HEK293 (cell line): Measurements from ENCODE around the gene ZNF442.
A peak's percentile ranks its signal among the peaks of the same experiment; 100 is the strongest.

Experiments used
- CTCF ChIA-PET: fragments of 350-600 bp; formaldehyde crosslinking; extraction: SDS; loops from one replicate; lab custom pipeline; 2021; ENCODE audit warnings: antibody characterized with exemption; lab: Yijun Ruan, JAX
- POLR2A ChIA-PET: fragments of 300-600 bp; formaldehyde crosslinking; extraction: SDS; loops from one replicate; lab custom pipeline; 2020; ENCODE audit warnings: antibody characterized with exemption, inconsistent platforms; lab: Yijun Ruan, JAX
- H3K27ac ChIP-seq: fragments of 200-500 bp; sonication (Bioruptor generic); 2 replicates; pipeline ENCODE4 v1.5.1; 2014; ENCODE audit warnings: low read depth, low read length, control low read depth, inconsistent platforms; ENCODE audit errors: extremely low read depth
- H3K36me3 ChIP-seq, 2 experiments: fragments of 200-500 bp in 1 of 2; sonication (Bioruptor generic) in 1 of 2; 1 replicate in 1 of 2; 2 replicates in 1 of 2; pipeline ENCODE4 v1.5.1; 2014 to 2017; ENCODE audit warnings: inconsistent platforms in 2 of 2, low read length in 2 of 2; ENCODE audit not compliant: control insufficient read depth in 2 of 2, insufficient read depth in 1 of 2
- H3K4me1 ChIP-seq: fragments of 200-500 bp; sonication (Bioruptor generic); 2 replicates; pipeline ENCODE4 v1.5.1; 2014; ENCODE audit warnings: mild to moderate bottlenecking, low read length, inconsistent platforms; ENCODE audit not compliant: control insufficient read depth, insufficient read depth
- H3K4me3 ChIP-seq: 2 replicates; pipeline ENCODE4 v1.5.1; 2011; ENCODE audit warnings: low read depth, mild to moderate bottlenecking, control low read depth, low read length, moderate library complexity
- H3K9me3 ChIP-seq: fragments of 200-500 bp; sonication (Bioruptor generic); 2 replicates; pipeline ENCODE4 v1.5.1; 2014; ENCODE audit warnings: low read depth, low read length, inconsistent platforms; ENCODE audit not compliant: control insufficient read depth, insufficient read depth
- GLI4 ChIP-seq: fragments of 450-650 bp; formaldehyde crosslinking; IDR thresholded peaks from 2 replicates; pipeline ENCODE4 v1.5.1; 2016; ENCODE audit warnings: missing biosample characterization, missing genetic modification characterization
- HOXA7 ChIP-seq: sonication (generic); formaldehyde crosslinking; IDR thresholded peaks from 2 replicates; pipeline ENCODE4 v1.8.1; 2022; ENCODE audit warnings: missing genetic modification reagents, borderline replicate concordance
- IKZF3 ChIP-seq: fragments of 450-650 bp; IDR thresholded peaks from 2 replicates; pipeline ENCODE4 v1.5.0; 2018; ENCODE audit warnings: missing biosample characterization, mild to moderate bottlenecking, missing genetic modification characterization, moderate library complexity
- ZBTB10 ChIP-seq: fragments of 450-650 bp; formaldehyde crosslinking; IDR thresholded peaks from 2 replicates; pipeline ENCODE4 v1.5.1; 2016; ENCODE audit warnings: missing biosample characterization, missing genetic modification characterization
- ZNF146 ChIP-seq: fragments of 450-650 bp; formaldehyde crosslinking; IDR thresholded peaks from 2 replicates; pipeline ENCODE4 v1.5.1; 2016; ENCODE audit warnings: missing biosample characterization, missing genetic modification characterization
- ZNF174 ChIP-seq: fragments of 450-650 bp; formaldehyde crosslinking; IDR thresholded peaks from 2 replicates; pipeline ENCODE4 v1.5.0; 2017; ENCODE audit warnings: missing biosample characterization, mild to moderate bottlenecking, missing genetic modification characterization
- ZNF266 ChIP-seq: fragments of 450-650 bp; formaldehyde crosslinking; IDR thresholded peaks from 2 replicates; pipeline ENCODE4 v1.5.1; 2016; ENCODE audit warnings: missing biosample characterization, missing genetic modification characterization, low read depth
- ZNF354C ChIP-seq: fragments of 450-650 bp; formaldehyde crosslinking; IDR thresholded peaks from 2 replicates; pipeline ENCODE4 v1.5.1; 2016; ENCODE audit warnings: missing biosample characterization, missing genetic modification characterization, low read depth, borderline replicate concordance
- ZNF513 ChIP-seq: fragments of 450-650 bp; IDR thresholded peaks from 2 replicates; pipeline ENCODE4 v1.5.1; 2018; ENCODE audit warnings: missing biosample characterization, missing genetic modification characterization
- ZNF529 ChIP-seq: fragments of 450-650 bp; formaldehyde crosslinking; IDR thresholded peaks from 2 replicates; pipeline ENCODE4 v1.5.1; 2017; ENCODE audit warnings: missing genetic modification characterization, missing biosample characterization; ENCODE audit not compliant: insufficient replicate concordance
- ZNF624 ChIP-seq: fragments of 450-650 bp; formaldehyde crosslinking; IDR thresholded peaks from 2 replicates; pipeline ENCODE4 v1.5.1; 2017; ENCODE audit warnings: missing biosample characterization, missing genetic modification characterization
- ZNF677 ChIP-seq: fragments of 450-650 bp; IDR thresholded peaks from 2 replicates; pipeline ENCODE4 v1.5.0; 2018; ENCODE audit warnings: missing biosample characterization, mild to moderate bottlenecking, missing genetic modification characterization, moderate library complexity
- ZNF791 ChIP-seq: fragments of 450-650 bp; formaldehyde crosslinking; IDR thresholded peaks from 2 replicates; pipeline ENCODE4 v1.5.1; 2016; ENCODE audit warnings: missing biosample characterization, missing genetic modification characterization
- TF ChIP-seq, protein P1 (sequence below): fragments of 450-650 bp; formaldehyde crosslinking; IDR thresholded peaks from 2 replicates; pipeline ENCODE4 v1.5.1; 2016; ENCODE audit warnings: missing biosample characterization, missing genetic modification characterization
- TF ChIP-seq, protein P2 (sequence below): fragments of 450-650 bp; formaldehyde crosslinking; IDR thresholded peaks from 2 replicates; pipeline ENCODE4 v1.5.1; 2016; ENCODE audit warnings: missing biosample characterization, missing genetic modification characterization
- TF ChIP-seq, protein P3 (sequence below): fragments of 450-650 bp; formaldehyde crosslinking; IDR thresholded peaks from 2 replicates; pipeline ENCODE4 v1.5.1; 2016; ENCODE audit warnings: missing biosample characterization, missing genetic modification characterization
- TF ChIP-seq, protein P4 (sequence below): fragments of 450-650 bp; formaldehyde crosslinking; IDR thresholded peaks from 2 replicates; pipeline ENCODE4 v1.5.1; 2016; ENCODE audit warnings: missing biosample characterization, missing genetic modification characterization

ZNF442 gene

GRCh38 chr19:12400633-12401502 lies 35.4 kb upstream of the ZNF442 start, which contains the start of gene ZNF799:
Gene ZNF799 (minus strand): TSS chr19:12401271. CDS start chr19:12401070, 201 bp downstream.
- no peaks in the 10 kb centered on the region for H3K9me3 ChIP-seq
- POLR2A ChIA-PET = interaction anchor here (0.6 to 1.8 kb wide), 10 partner anchors 11 to 245 kb away, joined by 3 to 10 read pairs (median 5); partner anchors contain the start of genes ZNF44, ZNF442, ZNF443 and ZNF563
- peak within 1 kb of the TSS; percentile 80 for H3K4me3 ChIP-seq
- no peaks in the 10 kb centered on the region for H3K36me3 ChIP-seq
- no peaks in the 10 kb centered on the region for H3K4me1 ChIP-seq
- H3K27ac ChIP-seq = no peak within 1 kb of the TSS; the same call in 1 of the 2 replicates
- CTCF ChIA-PET = interaction anchor here (0.6 to 1.3 kb wide), 6 partner anchors 18 to 1980 kb away, joined by 3 to 4 read pairs (median 3); no protein-coding TSS in a partner anchor
- TF ChIP-seq GLI4 (tag by site-specific recombination) (no peak), HOXA7 (CRISPR knock-in tag) (no peak), ZNF146 (tag by site-specific recombination) (no peak), ZNF266 (no peak), ZNF354C (tag by site-specific recombination) (no peak), ZNF624 (tag by site-specific recombination) (no peak), IKZF3 (peak; percentile 86), ZNF513 (no peak), ZNF791 (tag by site-specific recombination) (no peak), ZNF677 (tag by site-specific recombination) (no peak), ZNF174 (tag by site-specific recombination) (no peak), ZNF529 (no peak), ZBTB10 (tag by site-specific recombination) (no peak)
- TF ChIP-seq, protein P1, sequence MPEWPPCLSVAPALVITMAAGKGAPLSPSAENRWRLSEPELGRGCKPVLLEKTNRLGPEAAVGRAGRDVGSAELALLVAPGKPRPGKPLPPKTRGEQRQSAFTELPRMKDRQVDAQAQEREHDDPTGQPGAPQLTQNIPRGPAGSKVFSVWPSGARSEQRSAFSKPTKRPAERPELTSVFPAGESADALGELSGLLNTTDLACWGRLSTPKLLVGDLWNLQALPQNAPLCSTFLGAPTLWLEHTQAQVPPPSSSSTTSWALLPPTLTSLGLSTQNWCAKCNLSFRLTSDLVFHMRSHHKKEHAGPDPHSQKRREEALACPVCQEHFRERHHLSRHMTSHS = no peak
- TF ChIP-seq, protein P2, sequence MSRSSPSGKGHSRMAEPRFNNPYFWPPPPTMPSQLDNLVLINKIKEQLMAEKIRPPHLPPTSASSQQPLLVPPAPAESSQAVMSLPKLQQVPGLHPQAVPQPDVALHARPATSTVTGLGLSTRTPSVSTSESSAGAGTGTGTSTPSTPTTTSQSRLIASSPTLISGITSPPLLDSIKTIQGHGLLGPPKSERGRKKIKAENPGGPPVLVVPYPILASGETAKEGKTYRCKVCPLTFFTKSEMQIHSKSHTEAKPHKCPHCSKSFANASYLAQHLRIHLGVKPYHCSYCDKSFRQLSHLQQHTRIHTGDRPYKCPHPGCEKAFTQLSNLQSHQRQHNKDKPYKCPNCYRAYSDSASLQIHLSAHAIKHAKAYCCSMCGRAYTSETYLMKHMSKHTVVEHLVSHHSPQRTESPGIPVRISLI (tag by site-specific recombination) = peak; percentile 79; the same call in 1 of the 2 replicates
- TF ChIP-seq, protein P3, sequence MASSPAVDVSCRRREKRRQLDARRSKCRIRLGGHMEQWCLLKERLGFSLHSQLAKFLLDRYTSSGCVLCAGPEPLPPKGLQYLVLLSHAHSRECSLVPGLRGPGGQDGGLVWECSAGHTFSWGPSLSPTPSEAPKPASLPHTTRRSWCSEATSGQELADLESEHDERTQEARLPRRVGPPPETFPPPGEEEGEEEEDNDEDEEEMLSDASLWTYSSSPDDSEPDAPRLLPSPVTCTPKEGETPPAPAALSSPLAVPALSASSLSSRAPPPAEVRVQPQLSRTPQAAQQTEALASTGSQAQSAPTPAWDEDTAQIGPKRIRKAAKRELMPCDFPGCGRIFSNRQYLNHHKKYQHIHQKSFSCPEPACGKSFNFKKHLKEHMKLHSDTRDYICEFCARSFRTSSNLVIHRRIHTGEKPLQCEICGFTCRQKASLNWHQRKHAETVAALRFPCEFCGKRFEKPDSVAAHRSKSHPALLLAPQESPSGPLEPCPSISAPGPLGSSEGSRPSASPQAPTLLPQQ (tag by site-specific recombination) = 0 out of 2 replicates have a peak, but pooled peaks have one; percentile 11
- TF ChIP-seq, protein P4, sequence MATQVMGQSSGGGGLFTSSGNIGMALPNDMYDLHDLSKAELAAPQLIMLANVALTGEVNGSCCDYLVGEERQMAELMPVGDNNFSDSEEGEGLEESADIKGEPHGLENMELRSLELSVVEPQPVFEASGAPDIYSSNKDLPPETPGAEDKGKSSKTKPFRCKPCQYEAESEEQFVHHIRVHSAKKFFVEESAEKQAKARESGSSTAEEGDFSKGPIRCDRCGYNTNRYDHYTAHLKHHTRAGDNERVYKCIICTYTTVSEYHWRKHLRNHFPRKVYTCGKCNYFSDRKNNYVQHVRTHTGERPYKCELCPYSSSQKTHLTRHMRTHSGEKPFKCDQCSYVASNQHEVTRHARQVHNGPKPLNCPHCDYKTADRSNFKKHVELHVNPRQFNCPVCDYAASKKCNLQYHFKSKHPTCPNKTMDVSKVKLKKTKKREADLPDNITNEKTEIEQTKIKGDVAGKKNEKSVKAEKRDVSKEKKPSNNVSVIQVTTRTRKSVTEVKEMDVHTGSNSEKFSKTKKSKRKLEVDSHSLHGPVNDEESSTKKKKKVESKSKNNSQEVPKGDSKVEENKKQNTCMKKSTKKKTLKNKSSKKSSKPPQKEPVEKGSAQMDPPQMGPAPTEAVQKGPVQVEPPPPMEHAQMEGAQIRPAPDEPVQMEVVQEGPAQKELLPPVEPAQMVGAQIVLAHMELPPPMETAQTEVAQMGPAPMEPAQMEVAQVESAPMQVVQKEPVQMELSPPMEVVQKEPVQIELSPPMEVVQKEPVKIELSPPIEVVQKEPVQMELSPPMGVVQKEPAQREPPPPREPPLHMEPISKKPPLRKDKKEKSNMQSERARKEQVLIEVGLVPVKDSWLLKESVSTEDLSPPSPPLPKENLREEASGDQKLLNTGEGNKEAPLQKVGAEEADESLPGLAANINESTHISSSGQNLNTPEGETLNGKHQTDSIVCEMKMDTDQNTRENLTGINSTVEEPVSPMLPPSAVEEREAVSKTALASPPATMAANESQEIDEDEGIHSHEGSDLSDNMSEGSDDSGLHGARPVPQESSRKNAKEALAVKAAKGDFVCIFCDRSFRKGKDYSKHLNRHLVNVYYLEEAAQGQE (tag by site-specific recombination) = no peak
